Measurements from ENCODE around the gene IL21R. TPM values are rescaled to one million over a fixed set of nuclear protein-coding genes. Genes with fewer than 3 reads are reported as not detected.

IL21R gene
- 1.7 TPM for polyA plus RNA-seq (2012; ENCODE audit: insufficient read length, low read depth)

- no peak for TF ChIP-seq REST (IDR thresholded peaks at IDR 0.05; ENCODE audit: insufficient read depth in 1 of 2, low read depth in 2 of 2, low read length in 2 of 2)
- TF ChIP-seq FOXP2 (optimal IDR thresholded peaks at IDR 0.05; ENCODE audit: borderline replicate concordance, extremely low read depth, extremely low read length, insufficient read depth) = no peak
- no peak for TF ChIP-seq SIN3A (IDR thresholded peaks at IDR 0.05; ENCODE audit: borderline replicate concordance, insufficient read depth, low read length)
- TF ChIP-seq TAF1 (IDR thresholded peaks at IDR 0.05; ENCODE audit: borderline replicate concordance, insufficient read depth, low read length) = no peak
- TF ChIP-seq POLR2AphosphoS5 (IDR thresholded peaks at IDR 0.05; ENCODE audit: low read depth, low read length) = no peak
Observed at GRCh38 chr16:27401768-27402568, at the start of gene IL21R. Gene IL21R, plus strand, starts transcription at chr16:27402174. Its CDS starts 27,898 bp downstream, at chr16:27430072.

GRCh38 chr16:27353853-27354252 is 48.1 kb upstream of the IL21R start:
- TF ChIP-seq FOXP2 (optimal IDR thresholded peaks at IDR 0.05; ENCODE audit: borderline replicate concordance, extremely low read depth, extremely low read length, insufficient read depth) = no peak
- no peak for TF ChIP-seq SIN3A (IDR thresholded peaks at IDR 0.05; ENCODE audit: borderline replicate concordance, insufficient read depth, low read length)
- no peak for TF ChIP-seq POLR2AphosphoS5 (IDR thresholded peaks at IDR 0.05; ENCODE audit: low read depth, low read length)
- TF ChIP-seq REST (IDR thresholded peaks at IDR 0.05; ENCODE audit: insufficient read depth in 1 of 2, low read depth in 2 of 2, low read length in 2 of 2) = no peak
- TF ChIP-seq TAF1 (IDR thresholded peaks at IDR 0.05; ENCODE audit: borderline replicate concordance, insufficient read depth, low read length) = no peak

- TF ChIP-seq TAF1 (IDR thresholded peaks at IDR 0.05; ENCODE audit: borderline replicate concordance, insufficient read depth, low read length) (no peak), SIN3A (IDR thresholded peaks at IDR 0.05; ENCODE audit: borderline replicate concordance, insufficient read depth, low read length) (no peak), FOXP2 (optimal IDR thresholded peaks at IDR 0.05; ENCODE audit: borderline replicate concordance, extremely low read depth, extremely low read length, insufficient read depth) (no peak), REST (IDR thresholded peaks at IDR 0.05; ENCODE audit: insufficient read depth in 1 of 2, low read depth in 2 of 2, low read length in 2 of 2) (no peak), POLR2AphosphoS5 (IDR thresholded peaks at IDR 0.05; ENCODE audit: low read depth, low read length) (no peak)
Observed at GRCh38 chr16:27355610-27356009, 46.4 kb upstream of the IL21R start.

- TF ChIP-seq REST (IDR thresholded peaks at IDR 0.05; ENCODE audit: insufficient read depth in 1 of 2, low read depth in 2 of 2, low read length in 2 of 2) (no peak), POLR2AphosphoS5 (IDR thresholded peaks at IDR 0.05; ENCODE audit: low read depth, low read length) (no peak), SIN3A (IDR thresholded peaks at IDR 0.05; ENCODE audit: borderline replicate concordance, insufficient read depth, low read length) (no peak), TAF1 (IDR thresholded peaks at IDR 0.05; ENCODE audit: borderline replicate concordance, insufficient read depth, low read length) (no peak), FOXP2 (optimal IDR thresholded peaks at IDR 0.05; ENCODE audit: borderline replicate concordance, extremely low read depth, extremely low read length, insufficient read depth) (no peak)
Observed at GRCh38 chr16:27356794-27357193, 45.2 kb upstream of the IL21R start.

Data from PFSK-1 (cell line).